Sigmoid colon (tissue), 7 donors: ENCODE results near the gene POU6F2. TPM values are rescaled to one million over a fixed set of nuclear protein-coding genes. Genes with fewer than 3 reads are reported as not detected.

ENCODE experiments used
- DNase-seq: peaks from one replicate; pipeline ENCODE4 v3.0.0-alpha.2; 2019
- H3K27ac ChIP-seq, 4 donors: fragments of 200-600 bp; sonication (generic); one replicate each; pipeline ENCODE4 v1.5.1; 2016 to 2019; ENCODE audit warnings: mild to moderate bottlenecking in 1 of 4
- H3K27me3 ChIP-seq, 3 donors: fragments of 200-600 bp; sonication (generic); one replicate each; pipeline ENCODE4 v1.5.1; 2019; ENCODE audit warnings: mild to moderate bottlenecking in 1 of 3
- H3K36me3 ChIP-seq, 4 donors: fragments of 200-600 bp; sonication (generic); one replicate each; pipeline ENCODE4 v1.5.1; 2016 to 2019
- H3K4me1 ChIP-seq, 4 donors: fragments of 200-600 bp; sonication (generic); one replicate each; pipeline ENCODE4 v1.5.1; 2017 to 2019
- H3K4me3 ChIP-seq, 4 donors: fragments of 200-600 bp; sonication (generic); one replicate each; pipeline ENCODE4 v1.5.1; 2017 to 2019; ENCODE audit warnings: mild to moderate bottlenecking in 2 of 4, moderate library complexity in 1 of 4
- H3K9me3 ChIP-seq, 4 donors: fragments of 200-600 bp in 3 of 4; sonication (generic) in 3 of 4; one replicate each; pipeline versions ENCODE4 v1.5.1 to v1.6.1; 2013 to 2019
- EP300 ChIP-seq, 4 donors: sonication (generic); formaldehyde crosslinking; IDR thresholded peaks; one replicate each; pipeline ENCODE4 v1.6.1; 2017; ENCODE audit warnings: antibody characterized with exemption in 4 of 4
- POLR2A ChIP-seq, 2 donors: fragments of 450-650 bp; IDR thresholded peaks; one replicate each; pipeline ENCODE4 v1.6.1; 2016; ENCODE audit warnings: antibody characterized with exemption in 2 of 2, mild to moderate bottlenecking in 2 of 2, moderate library complexity in 2 of 2
- POLR2AphosphoS5 ChIP-seq, 4 donors: sonication (generic); formaldehyde crosslinking; IDR thresholded peaks; one replicate each; pipeline ENCODE4 v1.6.1; 2017; ENCODE audit warnings: antibody characterized with exemption in 4 of 4
- WGBS, 2 donors: extraction: QIAGEN DNeasy Blood & Tissue Kit; methylation state at CpG; one replicate each; pipeline ENCODE4 v1.1.7; 2013; 5-methylcytosine and 5-hydroxymethylcytosine counted together
- intact Hi-C: fragments of 100-400 bp; cut with DNase I; formaldehyde crosslinking; loops from one replicate; pipeline ENCODE4 v1.15.1; 2023
- polyA plus RNA-seq, 3 donors: library from polyadenylated mRNA; stranded (reverse); fragments of 200-250 nt; gene quantifications; one replicate each; pipeline ENCODE4 v1.2.3, GENCODE V29; 2013
- total RNA-seq, 4 donors: library from RNA; depleted of rRNA; stranded (reverse); fragments of >200 nt; gene quantifications; one replicate each; pipeline ENCODE4 v1.1.0, GENCODE V29; 2016
- TF ChIP-seq, protein P1 (sequence below), 4 experiments: fragments of 450-650 bp in 3 of 4; fragments of 200-600 bp in 1 of 4; IDR thresholded peaks; one replicate each; pipeline ENCODE4 v1.5.1; 2016 to 2019; ENCODE audit warnings: antibody characterized with exemption in 4 of 4, mild to moderate bottlenecking in 3 of 4, moderate library complexity in 2 of 4
- donor health status: healthy with polysubstance abuse.
- donor health status: Bipolar disorder and iron deficiency.
- donor health status: healthy.

POU6F2 gene
- total and polyA plus RNA-seq, 7 donors, result 0.04 TPM; not detected in 6

DNA sequence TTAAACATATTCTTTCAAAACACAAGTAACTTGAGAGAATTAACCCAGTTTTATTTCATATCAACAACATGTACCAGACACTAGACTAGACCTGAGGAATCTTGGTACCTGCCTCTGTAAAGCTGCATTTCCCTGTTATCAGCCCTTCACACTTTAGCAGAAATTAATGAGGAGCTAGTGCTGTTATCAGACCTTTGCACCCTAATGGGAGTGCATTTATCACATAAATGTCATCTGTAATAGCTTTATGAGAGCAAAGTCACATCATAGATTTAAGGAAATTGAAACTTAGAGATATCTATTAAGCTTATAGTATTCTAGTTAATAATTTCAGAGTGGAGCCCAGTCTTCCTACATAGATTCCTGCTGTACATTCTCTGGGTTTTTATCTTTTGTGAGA, 318.1 kb downstream of the POU6F2 start:
- no peak overlapping the region for H3K27ac ChIP-seq
- no peaks in the 10 kb centered on the region for H3K36me3 ChIP-seq
- H3K9me3 ChIP-seq, result no peaks in the 10 kb centered on the region
- intact Hi-C loops, result no loop called here
- H3K4me1 ChIP-seq, result peaks cover 0 to 10% (median 3%) of the 10 kb centered on the region in 4 donors
- no peak for DNase-seq
- peaks cover 0 to 7% (median 0%) of the 10 kb centered on the region in 3 donors for H3K27me3 ChIP-seq
- TF ChIP-seq EP300 (IDR thresholded peaks at IDR 0.05) (no peak), POLR2A (IDR thresholded peaks at IDR 0.05) (no peak), POLR2AphosphoS5 (IDR thresholded peaks at IDR 0.05) (no peak)
- TF ChIP-seq, protein P1, sequence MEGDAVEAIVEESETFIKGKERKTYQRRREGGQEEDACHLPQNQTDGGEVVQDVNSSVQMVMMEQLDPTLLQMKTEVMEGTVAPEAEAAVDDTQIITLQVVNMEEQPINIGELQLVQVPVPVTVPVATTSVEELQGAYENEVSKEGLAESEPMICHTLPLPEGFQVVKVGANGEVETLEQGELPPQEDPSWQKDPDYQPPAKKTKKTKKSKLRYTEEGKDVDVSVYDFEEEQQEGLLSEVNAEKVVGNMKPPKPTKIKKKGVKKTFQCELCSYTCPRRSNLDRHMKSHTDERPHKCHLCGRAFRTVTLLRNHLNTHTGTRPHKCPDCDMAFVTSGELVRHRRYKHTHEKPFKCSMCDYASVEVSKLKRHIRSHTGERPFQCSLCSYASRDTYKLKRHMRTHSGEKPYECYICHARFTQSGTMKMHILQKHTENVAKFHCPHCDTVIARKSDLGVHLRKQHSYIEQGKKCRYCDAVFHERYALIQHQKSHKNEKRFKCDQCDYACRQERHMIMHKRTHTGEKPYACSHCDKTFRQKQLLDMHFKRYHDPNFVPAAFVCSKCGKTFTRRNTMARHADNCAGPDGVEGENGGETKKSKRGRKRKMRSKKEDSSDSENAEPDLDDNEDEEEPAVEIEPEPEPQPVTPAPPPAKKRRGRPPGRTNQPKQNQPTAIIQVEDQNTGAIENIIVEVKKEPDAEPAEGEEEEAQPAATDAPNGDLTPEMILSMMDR (IDR thresholded peaks at IDR 0.05), result no peak
- no peak overlapping the region for H3K4me3 ChIP-seq

- no peaks in the 10 kb centered on the region for H3K36me3 ChIP-seq
- H3K27me3 ChIP-seq, result no peaks in the 10 kb centered on the region
- intact Hi-C loops, result no loop called here
- WGBS, 2 donors, result 64 to 82% methylated on average over 6 of the region's 6 CpGs
- H3K9me3 ChIP-seq, result peaks cover 0 to 2% (median 0%) of the 10 kb centered on the region in 4 donors
- H3K4me3 ChIP-seq, result no peak overlapping the region
- DNase-seq, result no peak
- peaks cover 0 to 10% (median 3%) of the 10 kb centered on the region in 4 donors for H3K4me1 ChIP-seq
- H3K27ac ChIP-seq, result no peak overlapping the region
- no peak for TF ChIP-seq EP300 (IDR thresholded peaks at IDR 0.05)
- TF ChIP-seq, protein P1 (IDR thresholded peaks at IDR 0.05), result no peak
- TF ChIP-seq POLR2AphosphoS5 (IDR thresholded peaks at IDR 0.05), result no peak
- TF ChIP-seq POLR2A (IDR thresholded peaks at IDR 0.05), result no peak
Observed at GRCh38 chr7:39299695-39300094, 322.0 kb downstream of the POU6F2 start.

GRCh38 chr7:39300276-39300675, 322.6 kb downstream of the POU6F2 start:
- H3K4me1 ChIP-seq, result peaks cover 0 to 10% (median 3%) of the 10 kb centered on the region in 4 donors
- no peak overlapping the region for H3K4me3 ChIP-seq
- TF ChIP-seq POLR2AphosphoS5 (IDR thresholded peaks at IDR 0.05), result no peak
- no peak for TF ChIP-seq EP300 (IDR thresholded peaks at IDR 0.05)
- no peak for TF ChIP-seq POLR2A (IDR thresholded peaks at IDR 0.05)
- H3K27ac ChIP-seq, result no peak overlapping the region
- no peaks in the 10 kb centered on the region for H3K36me3 ChIP-seq
- no peaks in the 10 kb centered on the region for H3K27me3 ChIP-seq
- intact Hi-C loops, result no loop called here
- H3K9me3 ChIP-seq, result peaks cover 0 to 2% (median 0%) of the 10 kb centered on the region in 4 donors
- no peak for DNase-seq
- WGBS, 2 donors, result 66 to 77% methylated on average over 8 of the region's 8 CpGs

DNA sequence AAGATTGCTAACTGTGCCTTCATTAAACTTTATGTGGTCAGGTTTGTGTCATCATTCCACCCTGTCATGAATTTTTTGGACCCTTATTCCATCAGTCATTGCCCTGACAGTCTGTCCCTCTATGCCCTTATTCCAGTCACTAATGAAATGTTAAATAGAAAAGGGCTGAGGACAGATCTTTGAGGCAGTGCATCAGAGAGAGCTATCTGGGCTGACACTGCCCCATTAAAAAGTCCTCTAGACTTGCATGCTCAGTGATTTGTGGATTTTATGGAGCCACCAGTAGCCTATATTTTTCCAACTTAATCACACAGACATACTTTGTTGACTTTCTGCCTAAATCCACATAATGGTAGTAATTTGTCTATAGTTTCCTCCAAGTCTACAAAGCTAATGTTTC, 323.8 kb downstream of the POU6F2 start:
- DNase-seq, result no peak
- TF ChIP-seq, protein P1 (IDR thresholded peaks at IDR 0.05), result no peak
- TF ChIP-seq POLR2AphosphoS5 (IDR thresholded peaks at IDR 0.05) (no peak), POLR2A (IDR thresholded peaks at IDR 0.05) (no peak), EP300 (IDR thresholded peaks at IDR 0.05) (no peak)
- H3K36me3 ChIP-seq, result no peaks in the 10 kb centered on the region
- H3K27me3 ChIP-seq, result no peaks in the 10 kb centered on the region
- H3K9me3 ChIP-seq, result peaks cover 0 to 2% (median 0%) of the 10 kb centered on the region in 4 donors
- intact Hi-C loops, result no loop called here
- H3K4me1 ChIP-seq, result peaks cover 0 to 10% (median 3%) of the 10 kb centered on the region in 4 donors
- no peak overlapping the region for H3K27ac ChIP-seq
- H3K4me3 ChIP-seq, result no peak overlapping the region

DNA sequence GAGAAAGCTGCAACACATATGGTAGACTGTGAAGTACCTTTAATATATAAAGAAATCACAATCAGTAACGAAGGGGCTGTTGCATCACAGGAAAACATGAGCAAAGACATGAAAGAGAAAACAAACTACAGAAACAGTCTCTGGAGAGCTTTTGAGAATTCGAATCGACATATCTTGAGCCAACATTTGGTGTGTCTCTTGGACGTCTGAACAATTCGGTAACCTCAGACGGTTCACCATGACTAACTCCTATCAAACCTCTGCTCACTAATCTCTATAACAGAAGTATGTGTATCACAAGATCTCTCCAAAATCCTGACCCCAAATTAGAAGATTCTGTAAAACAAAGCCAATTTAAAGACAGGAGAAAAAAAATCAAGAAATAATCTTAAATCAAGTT, 326.5 kb downstream of the POU6F2 start:
- peaks cover 0 to 2% (median 0%) of the 10 kb centered on the region in 4 donors for H3K9me3 ChIP-seq
- H3K27me3 ChIP-seq, result no peaks in the 10 kb centered on the region
- DNase-seq, result no peak
- no peak overlapping the region for H3K4me3 ChIP-seq
- no peak overlapping the region for H3K27ac ChIP-seq
- H3K36me3 ChIP-seq, result no peaks in the 10 kb centered on the region
- 89% methylated on average over 6 of the region's 6 CpGs for WGBS, 2 donors
- H3K4me1 ChIP-seq, result peaks cover 0 to 10% (median 3%) of the 10 kb centered on the region in 4 donors
- intact Hi-C loops, result no loop called here
- TF ChIP-seq, protein P1 (IDR thresholded peaks at IDR 0.05), result no peak
- TF ChIP-seq EP300 (IDR thresholded peaks at IDR 0.05) (no peak), POLR2A (IDR thresholded peaks at IDR 0.05) (no peak), POLR2AphosphoS5 (IDR thresholded peaks at IDR 0.05) (no peak)
